ENCODE measurements around the gene ANKRD16. TPM values are rescaled to one million over a fixed set of nuclear protein-coding genes. Genes with fewer than 3 reads are reported as not detected.

The ANKRD16 gene
- total and polyA plus RNA-seq, 2 of the 13 experiments (the other 11 are each of a cell fraction or from before 2014, with no cell fraction given), result 8.0 to 11.4 TPM

GRCh38 chr10:5888351-5888750, 1.3 kb downstream of the ANKRD16 start (continued):
- TF ChIP-seq BHLHE40 (IDR thresholded peaks at IDR 0.05; ENCODE audit: low read length) (peak; percentile 25; the same call in 1 of the 2 replicates), TBX2 (CRISPR knock-in tag; IDR thresholded peaks at IDR 0.05; ENCODE audit: borderline replicate concordance) (no peak), ZMYM3 (CRISPR knock-in tag; IDR thresholded peaks at IDR 0.05) (no peak), CERS6 (CRISPR knock-in tag; IDR thresholded peaks at IDR 0.05) (no peak), SNAI1 (CRISPR knock-in tag; IDR thresholded peaks at IDR 0.05; ENCODE audit: borderline replicate concordance) (no peak), MZF1 (CRISPR knock-in tag; IDR thresholded peaks at IDR 0.05; ENCODE audit: borderline replicate concordance) (no peak), ZFP36L1 (CRISPR knock-in tag; IDR thresholded peaks at IDR 0.05) (no peak), MNT (IDR thresholded peaks at IDR 0.05) (0 out of 2 replicates have a peak, but pooled peaks have one; percentile 45), TEAD3 (CRISPR knock-in tag; optimal IDR thresholded peaks at IDR 0.05; ENCODE audit: borderline replicate concordance) (peak; percentile 57), KLF11 (CRISPR knock-in tag; IDR thresholded peaks at IDR 0.05) (no peak), ZNF512 (CRISPR knock-in tag; IDR thresholded peaks at IDR 0.05) (no peak), ZNF773 (CRISPR knock-in tag; IDR thresholded peaks at IDR 0.05; ENCODE audit: borderline replicate concordance) (no peak), RBAK (CRISPR knock-in tag; IDR thresholded peaks at IDR 0.05) (no peak), ZNF335 (CRISPR knock-in tag; IDR thresholded peaks at IDR 0.05) (no peak), ZNF709 (CRISPR knock-in tag; IDR thresholded peaks at IDR 0.05) (no peak), KDM4B (CRISPR knock-in tag; IDR thresholded peaks at IDR 0.05) (0 out of 2 replicates have a peak, but pooled peaks have one; percentile 29), ELF3 (CRISPR knock-in tag; IDR thresholded peaks at IDR 0.05) (peak; percentile 2; the same call in 1 of the 2 replicates), GATAD2A (CRISPR knock-in tag; IDR thresholded peaks at IDR 0.05) (peak; percentile 70), ZFP41 (CRISPR knock-in tag; IDR thresholded peaks at IDR 0.05; ENCODE audit: borderline replicate concordance) (no peak), FOXA3 (CRISPR knock-in tag; IDR thresholded peaks at IDR 0.05) (peak; percentile 15; the same call in 1 of the 2 replicates), ETS1 (CRISPR knock-in tag; IDR thresholded peaks at IDR 0.05) (no peak), USF2 (IDR thresholded peaks at IDR 0.05; ENCODE audit: low read depth, low read length) (no peak), USF2 (CRISPR knock-in tag; IDR thresholded peaks at IDR 0.05; ENCODE audit: borderline replicate concordance) (no peak), ZNF317 (CRISPR knock-in tag; IDR thresholded peaks at IDR 0.05) (no peak)
